A673 (cell line): Measurements from ENCODE around the gene NT5E. TPM values are rescaled to one million over a fixed set of nuclear protein-coding genes. Genes with fewer than 3 reads are reported as not detected.
"Not testable (repeated sequence)": the region's sequence is repeated elsewhere in the genome, so short reads cannot be mapped to it uniquely, and the experiment has no call there.

Source experiments
- BruUV-seq: library from RNA; stranded (reverse); fragments of 400-500 nt; replicated peaks from 2 replicates; lab custom pipeline; 2021; lab: Mats Ljungman, UMichigan
- CTCF ChIA-PET: fragments of 300-600 bp; sonication (Branson Sonifier 250); formaldehyde crosslinking; loops from one replicate; lab custom pipeline; 2022; ENCODE audit warnings: antibody characterized with exemption; lab: Charles Lee
- POLR2A ChIA-PET: fragments of 300-600 bp; sonication (Branson Sonifier 250); formaldehyde crosslinking; loops from one replicate; lab custom pipeline; 2022; ENCODE audit warnings: antibody characterized with exemption; ENCODE audit not compliant: low non-redundant PET; lab: Charles Lee
- DNase-seq: peaks from one replicate; pipeline ENCODE4 v3.0.0-alpha.2; 2015; ENCODE audit warnings: low spot score
- H3K27ac ChIP-seq: fragments of 200-600 bp; sonication (generic); 2 replicates; pipeline ENCODE4 v1.5.1; 2016; ENCODE audit warnings: mixed run types, low read depth, mild to moderate bottlenecking, mixed read lengths, antibody characterized with exemption, low read length; ENCODE audit not compliant: poor library complexity, severe bottlenecking
- H3K27me3 ChIP-seq: fragments of 200-600 bp; sonication (generic); replicated peaks from 2 replicates; pipeline ENCODE4 v1.6.1; 2017; ENCODE audit warnings: mixed run types, low read depth, mild to moderate bottlenecking, mixed read lengths, antibody characterized with exemption, low read length; ENCODE audit not compliant: insufficient read depth, poor library complexity
- H3K36me3 ChIP-seq: fragments of 200-600 bp; sonication (generic); 2 replicates; pipeline ENCODE4 v1.6.1; 2016; ENCODE audit warnings: mixed run types, mild to moderate bottlenecking, mixed read lengths, antibody characterized with exemption, low read length; ENCODE audit not compliant: insufficient read depth, poor library complexity, severe bottlenecking
- H3K4me1 ChIP-seq: fragments of 200-600 bp; sonication (generic); 2 replicates; pipeline ENCODE4 v1.6.1; 2017; ENCODE audit warnings: mixed run types, mild to moderate bottlenecking, mixed read lengths, antibody characterized with exemption, low read length; ENCODE audit not compliant: insufficient read depth, poor library complexity, severe bottlenecking
- H3K4me3 ChIP-seq: fragments of 200-600 bp; sonication (generic); 2 replicates; pipeline ENCODE4 v1.5.1; 2016; ENCODE audit warnings: low read depth, mixed run types, mild to moderate bottlenecking, mixed read lengths, low read length; ENCODE audit not compliant: poor library complexity, severe bottlenecking
- H3K9me3 ChIP-seq: fragments of 200-600 bp; sonication (generic); 2 replicates; pipeline ENCODE4 v1.6.1; 2016; ENCODE audit warnings: mixed run types, low read depth, mild to moderate bottlenecking, mixed read lengths, antibody characterized with exemption, low read length; ENCODE audit not compliant: poor library complexity, severe bottlenecking
- CTCF ChIP-seq: fragments of 300-800, 200-600 bp; sonication (generic); conservative IDR thresholded peaks from 2 replicates; pipeline ENCODE4 v1.5.1; 2017; ENCODE audit warnings: low read depth, mild to moderate bottlenecking, antibody characterized with exemption, low read length, moderate library complexity, mixed read lengths
- EZH2 ChIP-seq: fragments of 200-600 bp; sonication (generic); IDR thresholded peaks from 2 replicates; pipeline ENCODE4 v1.6.1; 2017; ENCODE audit warnings: borderline replicate concordance, low read depth, mild to moderate bottlenecking, mixed read lengths, antibody characterized with exemption, low read length; ENCODE audit not compliant: poor library complexity, severe bottlenecking
- intact Hi-C: fragments of 100-400 bp; cut with micrococcal nuclease; formaldehyde crosslinking; loops from one replicate; pipeline ENCODE4 v1.10.0; 2022; ENCODE audit not compliant: unreplicated experiment
- total RNA-seq: library from RNA; stranded (reverse); gene quantifications from 2 replicates; pipeline ENCODE4 v1.2.3, GENCODE V29; 2021

NT5E gene
- total RNA-seq, 1 experiment from 2014 or later: 32.7 TPM

- intact Hi-C loops: loop anchor here (1.0 to 5.0 kb wide), 5 partner anchors 46 to 164 kb away; partner anchors contain the start of gene NT5E
- H3K36me3 ChIP-seq: no peaks in the 10 kb centered on the region
- H3K4me1 ChIP-seq: peaks cover 57% of the 10 kb centered on the region
- POLR2A ChIA-PET: no interaction called here
- CTCF ChIA-PET: no interaction called here
- TF ChIP-seq CTCF: no peak
- no peak for TF ChIP-seq EZH2
- no peak overlapping the region for H3K4me3 ChIP-seq
- peak overlapping the region; percentile 94 for H3K27ac ChIP-seq
- peak; percentile 95 for DNase-seq
- H3K27me3 ChIP-seq: no peaks in the 10 kb centered on the region
- TSS peak; percentile 77 for BruUV-seq
- H3K9me3 ChIP-seq: no peaks in the 10 kb centered on the region
These were observed 46.4 kb upstream of the NT5E start for GRCh38 chr6:85403331-85404015.

DNA sequence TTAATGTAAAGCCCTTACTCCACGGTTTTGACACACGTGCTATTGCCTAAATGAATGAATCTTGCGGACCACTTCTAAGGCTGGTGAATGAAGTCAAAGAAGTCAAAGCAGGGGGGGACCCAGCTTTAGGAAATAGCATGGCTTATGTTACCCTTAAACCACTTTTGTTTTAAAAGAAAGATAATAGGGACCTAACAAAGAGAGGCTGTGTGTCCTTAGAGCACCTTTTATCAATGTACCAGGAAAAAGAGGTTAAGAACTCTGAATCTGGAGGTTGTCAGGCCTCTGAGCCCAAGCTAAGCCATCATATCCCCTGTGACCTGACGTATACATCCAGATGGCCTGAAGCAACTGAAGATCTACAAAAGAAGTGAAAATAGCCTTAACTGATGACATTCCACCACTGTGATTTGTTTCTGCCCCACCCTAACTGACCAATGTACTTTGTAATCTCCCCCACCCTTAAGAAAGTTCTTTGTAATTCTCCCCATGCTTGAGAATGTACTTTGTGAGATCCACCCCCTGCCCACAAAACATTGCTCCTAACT, 45.8 kb upstream of the NT5E start:
- CTCF ChIA-PET: interaction anchor here (1.8 kb wide), 1 partner anchor 79 kb away, joined by 7 read pairs; no protein-coding TSS in a partner anchor
- Histone ChIP-seq H3K27ac (peak overlapping the region; percentile 94), H3K4me1 (peaks cover 57% of the 10 kb centered on the region), H3K4me3 (peak overlapping the region; percentile 5)
- H3K36me3 ChIP-seq, H3K9me3 ChIP-seq, H3K27me3 ChIP-seq, DNase-seq, POLR2A ChIA-PET: not testable (repeated sequence)
- BruUV-seq: TSS peak; percentile 80
- intact Hi-C loops: loop anchor here (2.0 to 5.0 kb wide), 3 partner anchors 47 to 163 kb away; partner anchors contain the start of gene NT5E

DNA sequence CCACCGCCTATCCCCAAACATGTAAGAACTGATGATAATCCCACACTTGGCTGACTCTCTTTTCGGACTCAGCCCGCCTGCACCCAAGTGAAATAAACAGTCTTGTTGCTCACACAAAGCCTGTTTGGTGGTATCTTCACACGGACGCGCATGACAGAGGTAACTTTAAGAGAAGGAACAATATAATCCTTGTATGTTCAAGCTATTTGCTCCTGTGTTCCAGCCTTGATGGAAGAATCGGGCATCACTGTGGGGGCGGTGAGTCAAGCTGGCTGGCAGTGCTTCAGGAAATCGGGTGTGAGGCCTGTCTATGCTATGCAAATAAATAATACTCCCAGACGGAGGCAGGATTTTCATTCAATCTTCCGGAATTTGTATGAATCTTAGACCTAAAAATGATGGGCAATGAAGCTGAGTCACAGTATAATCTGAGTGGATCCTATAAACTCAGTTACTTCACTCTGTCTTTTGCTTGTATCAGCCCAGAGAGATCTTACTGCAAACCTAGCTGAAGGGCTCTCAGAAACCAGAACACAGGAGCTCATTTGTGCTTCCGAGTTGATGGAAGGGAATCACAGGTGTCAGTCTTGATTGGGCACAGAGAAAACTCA, 45.2 kb upstream of the NT5E start:
- no peak for TF ChIP-seq CTCF
- TF ChIP-seq EZH2: no peak
- Histone ChIP-seq H3K9me3 (no peaks in the 10 kb centered on the region), H3K27ac (peak overlapping the region; percentile 94), H3K36me3 (no peaks in the 10 kb centered on the region), H3K4me1 (peaks cover 57% of the 10 kb centered on the region), H3K4me3 (peak overlapping the region; percentile 5), H3K27me3 (no peaks in the 10 kb centered on the region)
- BruUV-seq: no TSS peak
- intact Hi-C loops: loop anchor here (2.0 to 5.0 kb wide), 3 partner anchors 46 to 163 kb away; partner anchors contain the start of gene NT5E
- POLR2A ChIA-PET: interaction anchor here (1.1 kb wide), 1 partner anchor 55 kb away, joined by 5 read pairs; no protein-coding TSS in a partner anchor
- peak; percentile 94 for DNase-seq
- CTCF ChIA-PET: interaction anchor here (0.9 to 1.8 kb wide), 2 partner anchors 45 to 78 kb away, joined by 7 to 8 read pairs; partner anchors contain the start of gene NT5E
